ENCODE measurements around the gene TBCK. TPM values are rescaled to one million over a fixed set of nuclear protein-coding genes. Genes with fewer than 3 reads are reported as not detected.

TBCK gene
- total RNA-seq, 2 experiments from 2014 or later: 46.5 to 46.9 TPM

DNA sequence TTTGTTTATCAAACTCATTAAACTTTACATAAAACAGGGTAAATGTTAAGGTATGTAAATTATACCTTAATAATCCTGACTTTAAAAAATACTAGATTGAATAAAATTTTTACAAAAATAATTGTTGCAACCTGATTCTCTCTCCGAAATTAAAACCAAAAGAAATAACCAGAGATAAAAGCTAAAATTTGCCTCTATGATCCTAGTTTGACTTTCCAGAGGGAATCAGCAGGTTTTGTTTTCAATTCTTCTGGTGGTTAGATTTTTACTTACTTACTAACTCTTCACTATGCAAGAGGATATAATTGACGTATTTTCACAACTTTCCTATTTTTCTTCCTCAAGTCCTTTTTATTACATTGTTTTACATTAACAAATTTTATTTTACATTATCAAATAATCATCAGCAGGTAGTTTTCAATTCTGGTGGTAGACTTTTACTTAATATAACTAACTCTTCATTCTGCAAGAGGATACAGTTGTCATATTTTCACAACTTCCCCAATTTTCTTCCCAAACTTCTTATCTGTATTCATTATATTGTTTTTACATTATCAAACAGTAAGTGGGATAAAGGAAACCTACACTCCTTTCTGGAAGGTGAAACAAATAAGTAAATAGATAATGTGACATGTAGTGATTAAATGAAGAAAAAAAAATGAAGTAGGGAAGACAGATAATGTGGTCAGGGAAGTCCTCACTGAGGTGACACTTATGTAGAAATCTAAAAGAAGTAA, 52.2 kb downstream of the TBCK start:
- Histone ChIP-seq H3K27ac (ENCODE audit: low read depth, low read length, poor library complexity, severe bottlenecking) (no peak overlapping the region), H3K4me2 (ENCODE audit: low read length) (no peak overlapping the region), H3K79me2 (ENCODE audit: insufficient read depth, low read depth, low read length) (no peaks in the 10 kb centered on the region), H4K20me1 (ENCODE audit: insufficient read depth, low read length) (no peaks in the 10 kb centered on the region), H3K4me3 (ENCODE audit: low read depth, low read length, poor library complexity, severe bottlenecking) (no peak overlapping the region), H3K36me3 (ENCODE audit: insufficient read depth, low read length) (no peaks in the 10 kb centered on the region), H3K9me3 (ENCODE audit: low read length) (no peaks in the 10 kb centered on the region), H2AFZ (ENCODE audit: low read length) (no peak overlapping the region), H3K4me1 (ENCODE audit: insufficient read depth, low read length, poor library complexity, severe bottlenecking) (no peaks in the 10 kb centered on the region), H3K9me2 (ENCODE audit: insufficient read depth, low read length) (no peaks in the 10 kb centered on the region)
- no peak for DNase-seq (ENCODE audit: low spot score)
- no TSS peak for BruUV-seq (replicated peaks)
- TF ChIP-seq EZH2phosphoT487 (IDR thresholded peaks at IDR 0.05; ENCODE audit: borderline replicate concordance, low read depth, low read length): no peak
- TF ChIP-seq, protein P1, sequence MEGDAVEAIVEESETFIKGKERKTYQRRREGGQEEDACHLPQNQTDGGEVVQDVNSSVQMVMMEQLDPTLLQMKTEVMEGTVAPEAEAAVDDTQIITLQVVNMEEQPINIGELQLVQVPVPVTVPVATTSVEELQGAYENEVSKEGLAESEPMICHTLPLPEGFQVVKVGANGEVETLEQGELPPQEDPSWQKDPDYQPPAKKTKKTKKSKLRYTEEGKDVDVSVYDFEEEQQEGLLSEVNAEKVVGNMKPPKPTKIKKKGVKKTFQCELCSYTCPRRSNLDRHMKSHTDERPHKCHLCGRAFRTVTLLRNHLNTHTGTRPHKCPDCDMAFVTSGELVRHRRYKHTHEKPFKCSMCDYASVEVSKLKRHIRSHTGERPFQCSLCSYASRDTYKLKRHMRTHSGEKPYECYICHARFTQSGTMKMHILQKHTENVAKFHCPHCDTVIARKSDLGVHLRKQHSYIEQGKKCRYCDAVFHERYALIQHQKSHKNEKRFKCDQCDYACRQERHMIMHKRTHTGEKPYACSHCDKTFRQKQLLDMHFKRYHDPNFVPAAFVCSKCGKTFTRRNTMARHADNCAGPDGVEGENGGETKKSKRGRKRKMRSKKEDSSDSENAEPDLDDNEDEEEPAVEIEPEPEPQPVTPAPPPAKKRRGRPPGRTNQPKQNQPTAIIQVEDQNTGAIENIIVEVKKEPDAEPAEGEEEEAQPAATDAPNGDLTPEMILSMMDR (conservative IDR thresholded peaks at IDR 0.05; ENCODE audit: low read length): no peak
- intact Hi-C loops (cut with micrococcal nuclease; ENCODE audit: unreplicated experiment): loop anchor here (10.0 kb wide), 1 partner anchor 631 kb away; no protein-coding TSS in a partner anchor
- ChIA-PET POLR2A (no interaction called here), CTCF (ENCODE audit: unreplicated experiment) (no interaction called here)

DNA sequence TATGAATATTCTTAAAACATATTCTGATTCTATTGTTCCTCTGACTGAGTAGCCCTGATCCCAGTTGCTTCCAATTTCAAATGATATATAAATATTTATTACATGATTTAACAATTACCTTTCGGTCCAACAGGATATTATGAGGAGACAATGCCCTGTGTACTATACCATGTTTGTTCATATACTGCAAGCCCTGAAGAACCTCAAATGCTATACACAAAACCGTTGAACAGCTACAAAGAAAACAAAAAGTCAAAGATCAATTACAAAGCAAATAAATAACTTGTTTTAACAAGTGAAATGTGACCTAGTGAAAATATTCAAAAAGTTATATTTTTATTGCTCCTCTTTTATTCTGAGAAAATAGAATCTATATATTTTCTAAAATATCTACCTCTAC, 54.0 kb downstream of the TBCK start:
- POLR2A ChIA-PET: interaction anchor here (0.7 to 1.3 kb wide), 2 partner anchors 13 to 1754 kb away, joined by 3 to 4 read pairs; no protein-coding TSS in a partner anchor
- no peak for DNase-seq (ENCODE audit: low spot score)
- Histone ChIP-seq H3K27ac (ENCODE audit: low read depth, low read length, poor library complexity, severe bottlenecking) (no peak overlapping the region), H2AFZ (ENCODE audit: low read length) (no peak overlapping the region), H3K79me2 (ENCODE audit: insufficient read depth, low read depth, low read length) (no peaks in the 10 kb centered on the region), H3K9me3 (ENCODE audit: low read length) (no peaks in the 10 kb centered on the region), H4K20me1 (ENCODE audit: insufficient read depth, low read length) (no peaks in the 10 kb centered on the region), H3K4me2 (ENCODE audit: low read length) (no peak overlapping the region), H3K36me3 (ENCODE audit: insufficient read depth, low read length) (peaks cover 4% of the 10 kb centered on the region), H3K9me2 (ENCODE audit: insufficient read depth, low read length) (no peaks in the 10 kb centered on the region), H3K4me1 (ENCODE audit: insufficient read depth, low read length, poor library complexity, severe bottlenecking) (no peaks in the 10 kb centered on the region), H3K4me3 (ENCODE audit: low read depth, low read length, poor library complexity, severe bottlenecking) (no peak overlapping the region)
- no TSS peak for BruUV-seq (replicated peaks)
- TF ChIP-seq, protein P1 (conservative IDR thresholded peaks at IDR 0.05; ENCODE audit: low read length): no peak
- TF ChIP-seq EZH2phosphoT487 (IDR thresholded peaks at IDR 0.05; ENCODE audit: borderline replicate concordance, low read depth, low read length): no peak
- CTCF ChIA-PET (ENCODE audit: unreplicated experiment): no interaction called here
- intact Hi-C loops (cut with micrococcal nuclease; ENCODE audit: unreplicated experiment): loop anchor here (10.0 kb wide), 1 partner anchor 633 kb away; no protein-coding TSS in a partner anchor

All from OCI-LY7 (cell line).